Measurements from ENCODE around the gene ZFYVE26.
"Not testable (repeated sequence)": the region's sequence is repeated elsewhere in the genome, so short reads cannot be mapped to it uniquely, and the experiment has no call there.

The ZFYVE26 gene

GRCh38 chr14:67719385-67719784 lies 97.0 kb downstream of the ZFYVE26 start:
- not testable (repeated sequence) for H3K4me3 ChIP-seq (ENCODE audit: low read length); H3K27me3 ChIP-seq (ENCODE audit: control insufficient read depth, insufficient read depth, low read length); H3K36me3 ChIP-seq (ENCODE audit: control insufficient read depth, insufficient read depth, low read length); H3K9ac ChIP-seq (ENCODE audit: low read length); H3K9me3 ChIP-seq (ENCODE audit: control insufficient read depth, low read length)
- peaks cover 16% of the 10 kb centered on the region for H3K4me1 ChIP-seq (ENCODE audit: control insufficient read depth, insufficient read depth, low read length)

GRCh38 chr14:67718265-67718664 lies 98.1 kb downstream of the ZFYVE26 start:
- no peak overlapping the region for H3K4me3 ChIP-seq (ENCODE audit: low read length)
- no peak overlapping the region for H3K9ac ChIP-seq (ENCODE audit: low read length)
- H3K4me1 ChIP-seq (ENCODE audit: control insufficient read depth, insufficient read depth, low read length), result peaks cover 8% of the 10 kb centered on the region
- H3K27me3 ChIP-seq (ENCODE audit: control insufficient read depth, insufficient read depth, low read length), result no peaks in the 10 kb centered on the region
- no peaks in the 10 kb centered on the region for H3K36me3 ChIP-seq (ENCODE audit: control insufficient read depth, insufficient read depth, low read length)
- H3K9me3 ChIP-seq (ENCODE audit: control insufficient read depth, low read length), result no peaks in the 10 kb centered on the region

GRCh38 chr14:67717048-67717447 lies 99.3 kb downstream of the ZFYVE26 start:
- Histone ChIP-seq H3K4me1 (ENCODE audit: control insufficient read depth, insufficient read depth, low read length) (peaks cover 7% of the 10 kb centered on the region), H3K4me3 (ENCODE audit: low read length) (no peak overlapping the region), H3K27me3 (ENCODE audit: control insufficient read depth, insufficient read depth, low read length) (no peaks in the 10 kb centered on the region), H3K36me3 (ENCODE audit: control insufficient read depth, insufficient read depth, low read length) (no peaks in the 10 kb centered on the region), H3K9ac (ENCODE audit: low read length) (no peak overlapping the region), H3K9me3 (ENCODE audit: control insufficient read depth, low read length) (no peaks in the 10 kb centered on the region)

- Histone ChIP-seq H3K9ac (ENCODE audit: low read length) (no peak overlapping the region), H3K27me3 (ENCODE audit: control insufficient read depth, insufficient read depth, low read length) (no peaks in the 10 kb centered on the region), H3K9me3 (ENCODE audit: control insufficient read depth, low read length) (no peaks in the 10 kb centered on the region), H3K4me3 (ENCODE audit: low read length) (no peak overlapping the region), H3K36me3 (ENCODE audit: control insufficient read depth, insufficient read depth, low read length) (no peaks in the 10 kb centered on the region), H3K4me1 (ENCODE audit: control insufficient read depth, insufficient read depth, low read length) (peaks cover under 1% of the 10 kb centered on the region)
Measured at GRCh38 chr14:67710209-67710608, 106.2 kb downstream of the ZFYVE26 start.

GRCh38 chr14:67709796-67710195 lies 106.6 kb downstream of the ZFYVE26 start:
- not testable (repeated sequence) for H3K4me1 ChIP-seq (ENCODE audit: control insufficient read depth, insufficient read depth, low read length); H3K27me3 ChIP-seq (ENCODE audit: control insufficient read depth, insufficient read depth, low read length); H3K9ac ChIP-seq (ENCODE audit: low read length); H3K36me3 ChIP-seq (ENCODE audit: control insufficient read depth, insufficient read depth, low read length); H3K9me3 ChIP-seq (ENCODE audit: control insufficient read depth, low read length); H3K4me3 ChIP-seq (ENCODE audit: low read length)

- H3K9me3 ChIP-seq (ENCODE audit: control insufficient read depth, low read length); H3K27me3 ChIP-seq (ENCODE audit: control insufficient read depth, insufficient read depth, low read length); H3K4me1 ChIP-seq (ENCODE audit: control insufficient read depth, insufficient read depth, low read length); H3K9ac ChIP-seq (ENCODE audit: low read length); H3K36me3 ChIP-seq (ENCODE audit: control insufficient read depth, insufficient read depth, low read length); H3K4me3 ChIP-seq (ENCODE audit: low read length): not testable (repeated sequence)
Measured at GRCh38 chr14:67709346-67709745, 107.0 kb downstream of the ZFYVE26 start.

- peak overlapping the region; percentile 7 for H3K9ac ChIP-seq (ENCODE audit: low read length)
- peaks cover 11% of the 10 kb centered on the region for H3K4me1 ChIP-seq (ENCODE audit: control insufficient read depth, insufficient read depth, low read length)
- no peaks in the 10 kb centered on the region for H3K27me3 ChIP-seq (ENCODE audit: control insufficient read depth, insufficient read depth, low read length)
- H3K36me3 ChIP-seq (ENCODE audit: control insufficient read depth, insufficient read depth, low read length), result no peaks in the 10 kb centered on the region
- H3K4me3 ChIP-seq (ENCODE audit: low read length), result no peak overlapping the region
- no peaks in the 10 kb centered on the region for H3K9me3 ChIP-seq (ENCODE audit: control insufficient read depth, low read length)
Measured at GRCh38 chr14:67705211-67705610, 111.2 kb downstream of the ZFYVE26 start.

GRCh38 chr14:67704484-67705089 lies 111.8 kb downstream of the ZFYVE26 start:
- H3K4me1 ChIP-seq (ENCODE audit: control insufficient read depth, insufficient read depth, low read length), result peaks cover 11% of the 10 kb centered on the region
- no peaks in the 10 kb centered on the region for H3K36me3 ChIP-seq (ENCODE audit: control insufficient read depth, insufficient read depth, low read length)
- H3K27me3 ChIP-seq (ENCODE audit: control insufficient read depth, insufficient read depth, low read length), result no peaks in the 10 kb centered on the region
- no peak overlapping the region for H3K4me3 ChIP-seq (ENCODE audit: low read length)
- peak overlapping the region; percentile 7 for H3K9ac ChIP-seq (ENCODE audit: low read length)
- H3K9me3 ChIP-seq (ENCODE audit: control insufficient read depth, low read length), result no peaks in the 10 kb centered on the region

- Histone ChIP-seq H3K4me1 (ENCODE audit: control insufficient read depth, insufficient read depth, low read length) (peaks cover 11% of the 10 kb centered on the region), H3K9ac (ENCODE audit: low read length) (no peak overlapping the region), H3K36me3 (ENCODE audit: control insufficient read depth, insufficient read depth, low read length) (no peaks in the 10 kb centered on the region), H3K9me3 (ENCODE audit: control insufficient read depth, low read length) (no peaks in the 10 kb centered on the region), H3K4me3 (ENCODE audit: low read length) (no peak overlapping the region), H3K27me3 (ENCODE audit: control insufficient read depth, insufficient read depth, low read length) (no peaks in the 10 kb centered on the region)
Measured at GRCh38 chr14:67703997-67704396, 112.4 kb downstream of the ZFYVE26 start.

GRCh38 chr14:67701492-67701891 lies 114.9 kb downstream of the ZFYVE26 start, which contains the start of gene RDH12:
Gene RDH12 (plus strand): TSS chr14:67701886. CDS start chr14:67722643, 20,757 bp downstream.
- H3K27me3 ChIP-seq (ENCODE audit: control insufficient read depth, insufficient read depth, low read length); H3K9ac ChIP-seq (ENCODE audit: low read length); H3K4me3 ChIP-seq (ENCODE audit: low read length); H3K9me3 ChIP-seq (ENCODE audit: control insufficient read depth, low read length); H3K36me3 ChIP-seq (ENCODE audit: control insufficient read depth, insufficient read depth, low read length): not testable (repeated sequence)
- H3K4me1 ChIP-seq (ENCODE audit: control insufficient read depth, insufficient read depth, low read length), result peaks cover 11% of the 10 kb centered on the region

GRCh38 chr14:67698179-67698578 lies 118.2 kb downstream of the ZFYVE26 start:
- Histone ChIP-seq H3K9me3 (ENCODE audit: control insufficient read depth, low read length) (no peaks in the 10 kb centered on the region), H3K9ac (ENCODE audit: low read length) (no peak overlapping the region), H3K36me3 (ENCODE audit: control insufficient read depth, insufficient read depth, low read length) (no peaks in the 10 kb centered on the region), H3K4me1 (ENCODE audit: control insufficient read depth, insufficient read depth, low read length) (peaks cover 5% of the 10 kb centered on the region), H3K27me3 (ENCODE audit: control insufficient read depth, insufficient read depth, low read length) (no peaks in the 10 kb centered on the region), H3K4me3 (ENCODE audit: low read length) (no peak overlapping the region)

- no peaks in the 10 kb centered on the region for H3K27me3 ChIP-seq (ENCODE audit: control insufficient read depth, insufficient read depth, low read length)
- H3K36me3 ChIP-seq (ENCODE audit: control insufficient read depth, insufficient read depth, low read length), result no peaks in the 10 kb centered on the region
- no peak overlapping the region for H3K9ac ChIP-seq (ENCODE audit: low read length)
- no peaks in the 10 kb centered on the region for H3K9me3 ChIP-seq (ENCODE audit: control insufficient read depth, low read length)
- peaks cover 5% of the 10 kb centered on the region for H3K4me1 ChIP-seq (ENCODE audit: control insufficient read depth, insufficient read depth, low read length)
- no peak overlapping the region for H3K4me3 ChIP-seq (ENCODE audit: low read length)
Measured at GRCh38 chr14:67697006-67697405, 119.4 kb downstream of the ZFYVE26 start.
